HS-27A (cell line): ENCODE measurements around the gene FOXP1.

Experiments used
- DNase-seq: peaks from one replicate; pipeline ENCODE4 v3.0.0-alpha.2; 2012; ENCODE audit warnings: low read depth, missing footprints

FOXP1 gene

DNA sequence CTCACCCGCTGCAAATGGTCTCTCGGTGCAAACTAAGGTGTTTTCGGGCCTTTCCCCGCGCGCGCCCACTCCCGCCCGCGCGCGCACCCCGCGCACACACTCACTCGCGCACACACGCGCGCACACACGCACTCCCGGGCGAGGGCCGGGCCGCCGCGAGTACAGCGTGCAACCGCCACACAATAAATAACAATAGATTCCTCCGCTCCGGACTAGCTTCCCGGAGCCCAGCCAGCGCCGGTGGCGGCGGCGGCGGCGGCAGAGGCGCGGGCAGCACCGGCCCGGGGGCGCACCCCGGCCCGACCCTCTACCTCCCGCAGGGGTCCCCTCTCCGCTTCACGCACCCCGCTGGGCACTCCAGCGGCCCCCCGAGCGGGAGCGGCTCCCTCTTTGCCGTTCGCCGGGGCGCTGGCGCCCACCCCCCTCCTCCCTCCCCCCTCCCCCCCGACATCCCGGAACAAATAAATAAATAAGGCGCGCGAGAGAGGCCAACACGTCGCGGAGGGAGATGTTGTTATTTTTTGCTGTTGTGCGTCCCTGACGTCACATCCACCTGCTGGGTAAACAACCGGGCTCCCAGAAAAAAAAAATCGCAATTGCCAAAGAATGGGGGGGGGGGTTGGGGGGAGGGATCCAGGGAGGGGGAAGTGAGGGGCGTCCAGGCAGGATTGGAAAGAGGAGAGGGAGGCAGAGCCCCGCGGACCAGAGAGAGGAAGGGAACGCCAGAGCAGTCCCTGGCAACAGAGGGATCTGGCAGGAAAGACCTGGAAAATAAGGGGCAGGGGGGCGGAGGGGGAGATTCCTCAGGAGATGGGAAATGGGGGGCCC lies at the start of gene FOXP1:
Gene FOXP1 (minus strand): TSS at position 163 of the 828 bp plus-strand sequence. CDS start 385,347 bp downstream, outside the sequence.
- DNase-seq, result no peak

DNA sequence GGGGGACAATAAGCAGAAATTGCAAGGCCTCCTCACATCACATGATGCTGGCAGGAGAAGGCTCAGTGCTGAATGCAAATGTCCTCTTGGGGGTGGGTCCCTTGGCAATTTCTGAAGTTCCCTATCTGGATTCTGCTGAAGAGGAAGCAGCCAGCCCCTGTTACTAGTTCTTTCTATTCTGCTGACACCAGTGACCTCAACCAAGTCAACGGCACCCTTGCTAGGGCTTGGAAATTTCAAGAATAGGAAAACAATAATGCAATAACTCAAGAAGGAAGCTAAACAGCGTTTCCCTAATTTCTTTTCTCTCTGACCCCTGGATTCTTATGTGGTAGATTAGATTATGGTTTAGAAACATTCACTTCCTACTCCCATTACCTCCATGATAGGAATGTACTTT lies 46.2 kb upstream of the FOXP1 start:
- DNase-seq, result no peak

DNA sequence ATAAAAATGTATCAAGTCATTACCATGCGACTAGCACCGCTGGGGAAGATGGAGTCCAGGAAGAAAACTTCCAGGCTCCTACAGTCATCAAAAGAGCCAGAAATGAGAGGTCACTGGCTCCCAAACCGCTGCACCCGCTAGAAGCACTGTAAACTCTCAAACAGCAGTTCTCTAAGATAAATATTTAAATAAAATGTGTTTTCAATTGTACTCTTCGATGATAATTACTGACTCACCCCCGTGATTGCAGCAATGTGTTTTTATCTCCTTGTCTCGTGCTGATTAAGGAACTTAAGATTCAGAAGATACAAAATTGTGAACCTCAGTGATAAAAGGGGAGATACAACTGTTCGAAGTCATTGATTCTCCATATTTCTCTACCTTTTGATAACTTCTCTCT lies 45.8 kb upstream of the FOXP1 start:
- no peak for DNase-seq

DNA sequence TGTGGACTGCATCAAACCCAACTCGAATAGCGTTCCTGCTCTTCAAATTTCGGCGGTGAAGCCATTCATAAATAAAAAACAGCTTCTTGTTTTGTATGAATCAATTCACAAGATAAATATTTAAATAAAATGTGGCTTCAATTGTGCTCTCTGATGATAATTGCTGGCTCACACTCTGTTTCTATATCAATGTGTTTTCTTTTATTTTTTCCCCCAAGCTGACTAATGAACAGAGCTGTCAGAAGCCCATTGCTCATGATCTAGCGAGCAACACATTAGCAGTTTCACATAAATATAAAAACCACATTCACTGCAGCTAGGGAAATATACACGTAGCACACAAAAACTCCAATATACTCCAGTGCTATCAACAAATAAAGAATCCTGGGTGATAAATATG lies 45.0 kb upstream of the FOXP1 start:
- no peak for DNase-seq

GRCh38 chr3:71625676-71626075 lies 42.1 kb upstream of the FOXP1 start:
- DNase-seq, result no peak

- no peak for DNase-seq
These were observed 38.5 kb upstream of the FOXP1 start for GRCh38 chr3:71621825-71622537.

DNA sequence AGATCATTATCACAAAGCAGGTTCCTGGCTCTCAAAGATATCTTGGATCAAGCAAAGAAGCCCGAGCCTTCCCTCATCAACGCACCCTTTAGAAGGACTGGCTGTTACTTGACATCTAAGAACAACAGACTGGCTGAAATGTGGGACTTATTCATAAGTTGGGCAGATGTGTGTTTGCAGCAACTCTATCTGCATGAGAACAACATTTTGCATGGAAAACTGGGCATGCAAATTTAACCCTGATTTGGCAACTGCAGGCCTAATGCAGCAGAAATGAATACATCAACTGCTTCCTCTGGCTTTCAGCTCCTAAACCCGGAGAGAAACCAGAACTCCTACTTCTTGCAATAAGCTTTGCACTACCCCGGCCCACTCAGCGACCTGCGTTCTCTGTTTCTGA lies 35.0 kb upstream of the FOXP1 start:
- DNase-seq, result no peak

- DNase-seq, result no peak
These were observed 33.1 kb upstream of the FOXP1 start for GRCh38 chr3:71616571-71617021.

DNA sequence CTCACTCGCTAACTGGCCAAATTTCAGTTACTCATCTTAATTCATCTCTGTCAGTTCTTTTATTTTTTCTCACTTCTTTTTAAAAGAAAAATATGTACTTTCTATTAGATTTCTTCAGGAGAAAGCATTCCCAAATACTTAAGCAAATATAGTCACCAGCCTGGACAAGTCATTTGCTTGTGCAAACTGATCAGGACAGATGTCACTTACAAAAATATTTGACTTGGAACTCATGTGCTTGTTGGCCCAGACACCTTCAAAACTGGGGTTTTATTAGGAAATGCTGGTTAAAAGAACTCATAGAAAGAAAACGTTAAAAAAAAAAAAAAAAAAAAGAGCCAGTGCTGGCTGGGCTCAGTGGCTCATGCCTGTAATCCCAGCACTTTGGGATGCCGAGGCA lies 31.3 kb upstream of the FOXP1 start:
- DNase-seq, result no peak

DNA sequence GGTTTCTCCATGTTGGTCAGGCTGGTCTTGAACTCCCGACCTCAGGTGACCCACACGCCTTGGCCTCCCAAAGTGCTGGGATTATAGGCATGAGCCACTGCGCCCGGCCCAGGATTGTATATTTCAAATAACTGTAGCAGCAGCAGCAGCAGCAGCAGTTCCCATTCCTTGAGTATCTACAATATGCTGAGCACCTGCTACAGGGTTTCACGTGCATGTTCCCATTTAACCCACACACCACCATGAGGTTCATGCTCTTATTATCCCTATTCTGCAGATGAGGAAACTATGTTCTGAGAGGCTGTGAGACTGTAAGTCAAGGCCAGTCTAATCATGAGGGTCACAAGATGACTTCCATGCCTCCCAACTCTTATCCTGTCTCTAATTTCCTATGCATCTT lies 30.9 kb upstream of the FOXP1 start:
- DNase-seq, result no peak

DNA sequence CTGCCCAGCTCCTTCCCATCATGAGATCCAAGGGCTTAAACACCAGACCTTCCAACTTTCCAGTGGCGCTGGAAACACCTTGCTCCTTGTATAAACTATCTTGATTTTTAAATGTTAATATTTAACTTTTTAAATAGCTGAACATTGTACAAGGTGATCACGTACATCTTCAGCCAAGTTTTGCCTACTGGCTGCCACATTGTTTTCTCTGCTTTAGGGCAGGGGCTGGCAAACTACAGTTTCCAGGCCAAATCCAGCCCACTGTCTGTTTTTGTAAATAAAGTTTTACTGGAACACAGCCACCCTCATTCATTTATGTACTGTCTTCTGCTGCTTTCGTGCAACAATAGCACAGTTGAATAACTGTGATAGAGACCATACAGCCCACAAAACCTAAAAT lies 27.6 kb upstream of the FOXP1 start:
- DNase-seq, result no peak

DNA sequence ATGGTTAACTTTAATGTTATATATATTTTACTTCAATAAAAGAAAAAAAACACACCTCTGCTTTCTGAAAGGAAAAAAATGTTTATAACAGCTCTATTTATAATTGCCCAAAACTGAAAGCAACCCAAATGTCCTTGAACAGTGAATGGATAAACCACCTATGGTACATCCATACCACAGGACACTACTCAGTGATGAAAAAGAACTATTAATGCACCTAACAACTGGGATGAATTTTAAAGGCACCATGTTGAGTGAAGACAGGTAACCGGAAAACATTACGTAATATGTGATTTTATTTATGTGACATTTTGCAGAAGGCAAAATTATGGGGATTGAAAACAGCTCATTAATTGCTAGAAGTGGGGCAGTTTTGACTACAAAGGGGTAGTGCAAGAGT lies 23.8 kb upstream of the FOXP1 start:
- no peak for DNase-seq

GRCh38 chr3:71606582-71606981 lies 23.1 kb upstream of the FOXP1 start:
- DNase-seq, result no peak

- DNase-seq, result no peak
These were observed 18.7 kb upstream of the FOXP1 start for GRCh38 chr3:71602256-71602655.

GRCh38 chr3:71601811-71602210 lies 18.3 kb upstream of the FOXP1 start:
- DNase-seq, result no peak

GRCh38 chr3:71600646-71601288 lies 17.2 kb upstream of the FOXP1 start:
- no peak for DNase-seq

GRCh38 chr3:71599416-71599815 lies 15.9 kb upstream of the FOXP1 start:
- DNase-seq, result no peak

- DNase-seq, result no peak
These were observed 14.8 kb upstream of the FOXP1 start for GRCh38 chr3:71598292-71598691.

DNA sequence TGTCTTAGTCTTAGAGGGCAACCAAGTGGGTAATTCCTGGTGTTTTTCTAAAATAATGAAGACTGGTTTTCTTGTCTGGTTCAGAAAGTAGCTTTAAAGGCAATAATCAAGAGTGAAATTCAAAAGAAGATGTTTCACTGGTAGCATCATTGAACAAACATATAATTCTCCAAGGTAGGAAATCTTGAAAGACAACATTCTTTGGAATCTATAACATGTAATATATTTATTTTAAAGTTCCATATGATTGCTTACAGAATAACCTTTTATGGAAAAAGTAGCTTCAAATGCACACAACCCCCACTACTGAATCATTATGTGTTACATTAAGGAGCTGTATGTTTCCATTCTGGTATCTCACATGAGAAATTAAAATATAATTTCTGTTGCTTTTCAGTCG lies 13.8 kb upstream of the FOXP1 start:
- DNase-seq, result no peak

GRCh38 chr3:71593106-71593505 lies 9.6 kb upstream of the FOXP1 start:
- no peak for DNase-seq

DNA sequence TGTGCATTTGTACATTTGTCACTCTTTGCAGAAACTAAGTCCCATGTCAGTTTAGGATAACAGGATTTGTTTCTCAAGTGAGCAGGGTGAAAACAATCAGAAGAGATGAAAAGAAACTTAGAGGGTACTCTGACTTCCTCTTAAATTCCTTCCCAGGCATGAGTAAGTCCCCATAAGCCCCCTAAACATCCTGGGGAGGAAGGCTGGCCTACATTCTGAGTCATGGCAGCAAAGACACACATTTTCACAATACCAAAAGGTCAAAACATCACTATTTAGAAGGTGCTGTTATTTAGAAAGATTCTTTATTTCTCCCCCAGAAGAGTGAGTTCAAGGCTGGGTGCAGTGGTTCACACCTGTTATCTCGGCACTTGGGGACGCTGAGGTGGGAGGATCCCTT lies 7.6 kb upstream of the FOXP1 start:
- DNase-seq, result no peak

DNA sequence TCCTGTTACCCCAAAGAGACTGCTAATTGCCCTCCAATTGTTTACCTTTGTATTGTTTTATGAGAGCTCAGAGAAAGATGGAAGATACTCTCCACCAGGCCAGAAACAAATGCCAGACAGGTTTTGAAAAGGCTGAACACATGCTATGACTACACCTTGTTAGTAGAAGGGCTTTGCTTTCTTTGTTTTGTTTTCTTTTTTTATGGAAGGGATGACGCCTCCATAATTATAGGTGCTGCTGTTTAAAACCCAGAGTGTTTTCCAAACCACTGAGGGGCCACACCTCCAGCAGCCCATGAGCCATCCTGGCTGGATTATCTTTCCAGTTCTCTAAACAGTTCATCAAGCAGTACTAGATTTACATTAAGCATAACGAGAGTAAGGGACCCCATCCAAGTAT lies 5.6 kb upstream of the FOXP1 start:
- no peak for DNase-seq

DNA sequence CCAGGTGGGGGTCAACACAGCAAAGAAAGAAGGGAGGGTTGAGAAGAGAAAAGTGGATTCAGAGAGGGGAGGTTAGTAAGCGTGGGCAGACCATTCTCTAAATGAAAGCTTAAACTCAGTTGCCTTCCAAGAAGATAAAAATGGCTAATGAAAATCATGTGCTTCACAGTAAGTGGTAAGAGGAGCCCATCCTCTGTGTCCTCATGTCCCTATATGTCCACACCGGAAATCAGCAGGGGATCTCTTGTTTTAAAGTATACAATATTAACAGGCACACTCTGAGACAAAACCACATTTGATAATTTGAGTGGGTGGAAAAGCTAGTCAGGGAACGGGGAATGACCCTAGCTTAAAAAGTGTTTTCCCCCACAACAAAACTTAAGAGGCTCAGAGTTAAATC lies 4.4 kb upstream of the FOXP1 start:
- no peak for DNase-seq
